Effector CD4-positive, alpha-beta T cell (primary cell): ENCODE data around the gene PAX8.
"Not testable (repeated sequence)": the region's sequence is repeated elsewhere in the genome, so short reads cannot be mapped to it uniquely, and the experiment has no call there.

Source experiments
- DNase-seq: peaks from one replicate; pipeline ENCODE4 v3.0.0-alpha.2; 2020

PAX8 gene

GRCh38 chr2:113235347-113236226, 43.1 kb downstream of the PAX8 start:
- not testable (repeated sequence) for DNase-seq

GRCh38 chr2:113234721-113235346, 43.9 kb downstream of the PAX8 start:
- no peak for DNase-seq

DNA sequence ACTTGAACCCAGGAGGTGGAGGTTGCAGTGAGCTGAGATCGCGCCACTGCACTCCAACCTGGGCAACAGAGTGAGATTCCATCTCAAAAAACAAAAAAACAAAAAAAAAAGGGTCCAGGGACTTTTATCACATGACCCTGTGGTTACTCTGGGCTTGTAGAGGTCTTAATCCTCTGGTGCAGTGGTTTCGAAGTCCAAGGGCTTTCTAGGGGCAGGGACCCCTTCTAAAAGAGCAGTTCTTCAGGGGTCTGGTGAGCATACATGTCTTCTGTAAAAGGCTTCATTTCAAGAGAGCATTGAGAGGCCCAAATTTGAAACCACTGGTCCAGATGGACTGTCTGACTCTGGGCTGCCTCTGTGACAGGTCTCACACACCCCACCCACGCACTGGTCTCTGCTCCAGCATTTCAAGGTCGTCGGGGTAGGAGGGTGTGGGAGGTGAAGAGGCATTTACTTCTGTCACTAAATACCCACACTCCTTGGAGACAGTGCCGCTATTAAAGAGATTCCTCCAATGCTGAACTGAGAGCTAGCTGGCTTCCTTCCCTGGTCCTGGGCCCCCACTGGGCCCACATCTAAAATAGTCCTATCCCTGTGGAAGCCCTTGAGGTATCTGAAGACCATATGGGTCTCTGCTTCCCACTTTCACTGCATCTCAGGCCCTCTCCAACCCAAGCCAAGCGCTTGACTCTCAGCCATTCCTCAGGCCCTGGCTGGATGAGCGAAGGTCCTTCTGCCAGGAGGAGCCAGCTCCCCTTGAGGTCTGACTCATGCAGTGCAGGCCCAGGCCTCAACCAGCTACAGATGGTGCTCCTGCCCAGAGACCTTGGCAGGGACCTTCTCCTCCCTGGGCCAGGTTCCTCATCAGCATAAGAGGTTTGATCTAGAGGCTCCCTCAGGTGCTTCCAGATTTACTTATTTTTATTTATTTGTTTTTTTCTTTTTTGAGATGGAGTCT, 44.8 kb downstream of the PAX8 start:
- DNase-seq = no peak

- no peak for DNase-seq
These were observed 46.0 kb downstream of the PAX8 start for GRCh38 chr2:113232740-113233139.

DNA sequence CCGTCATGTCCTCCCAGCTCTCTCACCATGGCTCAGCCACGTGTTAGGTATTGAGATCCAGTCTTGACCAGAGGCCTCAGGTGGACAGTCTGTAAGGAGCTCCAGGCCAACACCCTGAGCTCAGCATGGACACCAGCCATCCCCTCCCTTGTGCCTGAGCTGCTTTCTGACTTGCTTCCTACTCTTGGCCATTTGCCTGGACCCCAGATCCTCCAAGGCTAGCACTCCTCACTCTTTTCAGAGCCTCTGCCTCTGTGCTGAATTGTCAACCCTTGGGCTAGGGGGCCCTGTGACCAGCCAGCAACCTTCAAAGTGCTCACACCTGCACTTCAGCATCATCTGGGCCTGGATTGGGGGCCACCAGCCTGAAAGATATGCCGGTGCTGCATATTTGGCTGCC, 46.6 kb downstream of the PAX8 start:
- DNase-seq = no peak

DNA sequence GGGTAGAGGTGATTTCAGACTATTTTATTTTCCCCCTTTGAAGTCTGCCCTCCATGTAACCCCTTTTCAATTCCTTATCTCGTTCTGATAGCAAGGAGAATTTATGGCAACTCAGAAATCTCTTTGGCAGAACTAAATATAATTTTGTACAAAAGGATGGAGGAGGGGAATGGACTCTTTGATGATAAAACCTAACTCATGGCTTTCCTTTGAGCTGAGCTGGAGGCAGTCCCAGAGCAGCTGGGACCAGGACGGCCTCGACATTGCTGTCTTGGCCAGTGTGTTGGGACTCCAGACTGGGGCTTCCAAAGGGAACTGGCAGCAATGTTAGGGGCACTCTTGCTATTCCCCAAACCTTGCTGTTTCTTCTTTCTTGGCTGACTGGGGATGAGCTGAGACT, 47.7 kb downstream of the PAX8 start:
- no peak for DNase-seq

GRCh38 chr2:113230531-113230930, 48.2 kb downstream of the PAX8 start:
- DNase-seq = no peak

- DNase-seq = no peak
These were observed 48.9 kb downstream of the PAX8 start for GRCh38 chr2:113229795-113230194.

GRCh38 chr2:113228991-113229716, 49.6 kb downstream of the PAX8 start:
- no peak for DNase-seq

DNA sequence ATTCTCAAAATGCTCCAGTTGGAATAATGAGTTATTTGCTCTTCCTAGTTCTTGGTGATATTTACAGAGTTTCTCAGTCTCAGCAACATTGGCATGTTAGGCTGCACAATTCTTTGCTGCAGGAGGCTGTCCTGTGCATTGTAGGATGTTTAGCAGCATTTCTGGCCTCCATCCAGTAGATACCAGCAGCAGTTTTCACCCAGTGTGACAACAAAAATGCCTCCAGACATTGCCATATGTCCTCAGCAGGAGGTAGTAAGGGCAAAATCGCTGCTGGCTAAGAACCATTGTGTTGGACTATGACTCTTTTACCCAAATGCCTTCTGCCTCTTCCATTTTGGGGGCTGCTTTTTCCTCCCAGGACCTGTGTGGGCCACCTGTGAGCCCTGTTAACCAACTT, 50.4 kb downstream of the PAX8 start:
- DNase-seq = no peak

DNA sequence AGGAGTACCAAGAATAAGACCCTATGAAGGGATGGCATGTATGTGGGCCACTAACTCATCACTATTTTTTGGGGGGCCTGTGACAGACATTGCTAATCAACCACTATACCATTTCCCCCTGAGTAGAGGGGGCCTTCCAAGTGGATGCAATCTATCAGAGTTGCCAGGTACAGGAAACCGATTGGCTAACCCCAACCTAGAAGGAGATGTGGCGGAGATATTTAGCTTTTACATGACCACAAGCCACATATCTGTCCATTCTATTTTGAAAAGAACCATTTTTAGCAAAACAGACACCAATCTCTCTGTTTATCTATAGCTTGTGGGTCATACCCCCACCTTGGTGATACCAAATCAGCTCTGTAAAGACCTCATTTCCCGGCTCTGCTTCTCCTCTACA, 51.0 kb downstream of the PAX8 start:
- no peak for DNase-seq

DNA sequence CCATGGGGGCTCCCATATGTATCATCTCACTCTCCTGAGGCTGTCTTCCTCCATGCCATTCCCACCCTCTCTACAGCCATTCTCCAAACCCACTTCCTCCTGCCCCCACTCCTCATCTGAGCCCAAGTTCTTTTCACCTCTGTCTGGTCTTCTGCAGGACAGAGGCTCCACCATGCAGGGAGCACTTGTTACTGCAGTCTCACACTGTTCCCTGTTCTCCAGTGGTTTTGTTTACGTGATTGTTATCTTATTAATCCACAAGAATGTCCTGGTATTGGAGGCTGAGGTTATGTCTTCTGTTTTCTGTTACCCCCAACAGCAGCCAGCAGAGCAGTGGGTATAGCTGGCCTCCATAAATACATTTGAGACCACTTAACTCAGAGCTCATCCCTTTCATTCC, 51.4 kb downstream of the PAX8 start:
- no peak for DNase-seq

DNA sequence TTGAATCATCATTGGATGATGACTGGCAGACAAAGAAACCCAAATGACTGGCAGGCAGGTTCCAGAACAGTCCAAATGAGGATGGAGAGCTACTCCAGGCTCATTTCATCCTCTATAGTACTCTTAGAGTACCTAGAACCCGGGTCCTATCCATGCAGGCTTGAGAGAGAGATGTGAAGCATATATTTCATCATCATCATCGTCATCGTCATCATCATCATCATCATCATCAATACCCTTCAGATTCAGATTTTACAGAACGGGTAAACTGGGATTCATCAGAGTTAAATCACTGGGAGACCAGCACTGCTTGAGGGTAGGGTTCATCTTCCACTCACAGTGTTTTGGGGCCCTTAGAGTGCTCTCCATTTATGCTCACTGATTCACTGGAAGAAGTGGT, 52.3 kb downstream of the PAX8 start:
- DNase-seq = no peak

DNA sequence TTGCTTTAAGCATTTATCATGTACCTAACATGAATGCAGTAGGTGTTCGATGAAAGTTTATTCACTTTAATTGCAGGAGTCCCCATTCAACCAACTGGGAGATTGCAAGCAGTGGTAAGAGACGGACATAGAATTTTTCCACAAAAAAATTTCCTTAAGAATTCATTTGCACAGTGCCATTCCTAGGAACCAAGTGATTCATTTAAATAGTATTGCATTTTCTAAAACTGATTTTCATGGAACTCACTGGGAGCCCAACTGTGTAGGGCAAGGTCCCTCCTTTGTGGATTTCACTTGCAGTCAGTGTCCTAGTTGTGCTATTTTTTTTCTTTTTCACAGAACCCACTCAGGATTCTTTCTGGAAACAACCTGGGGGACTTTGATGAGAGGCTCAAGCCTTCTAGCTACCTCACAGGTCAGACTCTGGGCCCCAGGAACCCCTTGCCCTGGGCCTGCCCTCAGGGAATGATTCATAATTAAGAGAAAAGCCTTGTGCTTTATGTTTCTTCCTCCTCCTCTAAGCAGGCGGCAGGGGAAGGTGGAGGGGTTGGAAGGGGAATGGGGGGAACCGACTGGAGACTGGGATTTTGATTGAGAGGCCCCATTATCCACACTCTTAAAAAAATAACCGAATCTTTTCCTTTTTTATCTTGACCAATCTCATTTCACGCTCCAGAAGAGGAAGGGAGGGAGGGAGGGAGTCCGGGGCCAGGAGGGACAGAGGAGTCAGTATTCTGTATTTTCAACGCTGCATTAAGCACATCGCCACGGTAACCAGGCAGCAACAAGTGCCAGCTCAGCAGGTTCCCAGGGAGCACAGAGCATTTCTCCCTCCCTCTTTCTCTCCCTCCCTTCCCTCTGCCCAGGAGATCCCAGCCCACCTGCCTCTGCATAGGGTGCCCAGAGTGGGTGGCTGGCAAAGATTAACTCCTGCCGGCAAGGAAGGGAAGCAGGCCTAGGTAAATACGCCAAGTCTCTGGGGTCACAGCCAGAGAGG, 53.2 kb downstream of the PAX8 start:
- no peak for DNase-seq

GRCh38 chr2:113224647-113225236, 54.0 kb downstream of the PAX8 start:
- no peak for DNase-seq

- no peak for DNase-seq
These were observed 54.9 kb downstream of the PAX8 start for GRCh38 chr2:113223813-113224212.

DNA sequence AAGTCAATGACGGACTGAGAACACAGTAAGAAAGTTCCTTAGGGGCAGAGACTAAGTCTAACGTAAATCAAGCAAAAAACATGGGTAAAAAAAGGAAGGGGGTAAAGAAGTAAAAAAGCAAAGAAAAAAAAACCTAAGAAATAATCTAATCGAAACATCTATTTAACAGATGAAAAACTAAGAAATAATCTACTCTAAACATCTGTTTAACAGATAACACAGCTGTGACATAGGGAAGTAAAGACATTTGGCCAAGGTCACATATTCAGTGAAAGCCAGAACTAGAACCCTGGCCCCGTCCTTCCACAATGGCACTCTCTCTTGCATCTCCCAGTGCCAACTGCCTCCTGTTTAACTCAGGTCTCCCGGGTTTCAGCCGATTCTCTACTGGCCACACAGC, 56.9 kb downstream of the PAX8 start:
- DNase-seq = no peak

DNA sequence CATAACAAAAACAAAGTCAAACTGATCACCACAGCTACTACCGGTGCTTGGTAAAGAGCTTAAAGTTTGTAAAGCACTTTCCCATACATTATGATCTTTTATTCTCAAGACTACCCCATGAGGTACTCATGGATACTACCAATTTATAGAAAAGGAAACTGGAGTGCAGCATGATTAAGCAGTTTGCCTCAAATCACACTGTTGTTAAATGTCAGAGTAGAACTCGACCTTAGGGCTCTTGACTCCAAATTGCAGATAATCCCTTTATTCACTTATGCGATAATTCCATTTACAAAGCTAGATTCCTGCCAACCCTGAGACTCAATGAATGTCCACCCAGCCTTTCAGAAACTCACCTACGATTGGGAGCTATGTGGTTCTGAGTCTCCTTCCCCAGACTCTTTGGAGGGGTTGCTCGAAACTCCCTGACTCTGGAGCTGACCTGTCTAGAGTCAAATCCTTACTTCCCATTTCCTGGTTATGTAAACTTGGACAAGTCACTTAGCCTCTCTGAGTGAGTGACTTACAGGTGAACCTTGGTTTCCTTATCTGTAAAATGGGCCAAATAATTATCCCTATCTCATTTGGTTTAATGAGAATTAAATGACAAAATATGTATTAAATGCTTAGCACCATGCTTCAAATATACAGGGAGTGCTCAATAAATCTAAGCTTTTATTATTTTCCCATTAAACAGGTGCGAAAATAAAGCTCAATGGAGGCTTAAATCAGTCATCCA, 57.6 kb downstream of the PAX8 start:
- no peak for DNase-seq

GRCh38 chr2:113219889-113220641, 58.7 kb downstream of the PAX8 start:
- DNase-seq = no peak
